HPDE6-E6E7 (cell line): ENCODE measurements around the gene ROCK2.

Experiments
- DNase-seq: peaks from one replicate; pipeline ENCODE4 v3.0.0; 2011; ENCODE audit warnings: missing footprints; ENCODE audit errors: extremely low spot score

The ROCK2 gene

DNA sequence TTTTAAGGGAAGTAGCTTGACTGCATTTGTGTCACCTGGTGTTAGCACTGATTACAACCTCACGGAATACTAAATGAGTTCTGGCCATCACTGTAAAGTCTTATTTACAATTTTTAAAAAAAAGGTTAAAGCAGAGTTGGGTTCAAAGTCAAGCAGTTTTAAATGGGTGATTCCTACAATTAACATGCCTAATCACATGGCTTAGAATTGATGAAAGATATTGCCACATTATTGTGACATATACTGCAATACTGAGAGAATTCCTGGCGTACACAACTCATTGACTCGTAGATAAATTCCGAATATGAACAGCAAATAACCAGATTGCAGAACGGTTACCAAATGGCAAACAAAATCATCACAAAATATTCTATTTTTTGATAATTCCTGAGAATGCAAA is 34.2 kb downstream of the ROCK2 start:
- no peak for DNase-seq

DNA sequence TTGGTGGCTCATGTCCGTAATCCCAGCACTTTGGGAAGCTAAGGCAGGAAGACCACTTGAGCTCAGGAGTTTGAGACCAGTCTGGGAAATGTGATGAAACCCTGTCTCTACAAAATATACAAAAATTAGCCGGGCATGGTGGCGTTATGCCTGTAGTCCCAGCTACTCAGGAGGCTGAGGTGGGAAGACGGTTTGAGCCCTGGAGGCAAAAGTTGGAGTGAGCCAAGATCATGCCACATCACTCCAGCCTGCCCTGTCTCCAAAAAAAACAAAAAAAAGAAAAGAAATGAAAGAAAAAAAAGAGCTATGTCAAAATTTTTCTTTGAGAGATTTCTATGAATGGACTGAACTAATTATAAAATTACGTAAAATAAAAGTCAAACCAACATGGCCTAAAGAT is 34.7 kb downstream of the ROCK2 start:
- no peak for DNase-seq

- DNase-seq = no peak
These were observed 36.5 kb downstream of the ROCK2 start for GRCh38 chr2:11307764-11308415.

- no peak for DNase-seq
These were observed 38.5 kb downstream of the ROCK2 start for GRCh38 chr2:11305958-11306357.

GRCh38 chr2:11305338-11305737 is 39.1 kb downstream of the ROCK2 start:
- DNase-seq = no peak

- DNase-seq = no peak
These were observed 40.0 kb downstream of the ROCK2 start for GRCh38 chr2:11304476-11304875.

DNA sequence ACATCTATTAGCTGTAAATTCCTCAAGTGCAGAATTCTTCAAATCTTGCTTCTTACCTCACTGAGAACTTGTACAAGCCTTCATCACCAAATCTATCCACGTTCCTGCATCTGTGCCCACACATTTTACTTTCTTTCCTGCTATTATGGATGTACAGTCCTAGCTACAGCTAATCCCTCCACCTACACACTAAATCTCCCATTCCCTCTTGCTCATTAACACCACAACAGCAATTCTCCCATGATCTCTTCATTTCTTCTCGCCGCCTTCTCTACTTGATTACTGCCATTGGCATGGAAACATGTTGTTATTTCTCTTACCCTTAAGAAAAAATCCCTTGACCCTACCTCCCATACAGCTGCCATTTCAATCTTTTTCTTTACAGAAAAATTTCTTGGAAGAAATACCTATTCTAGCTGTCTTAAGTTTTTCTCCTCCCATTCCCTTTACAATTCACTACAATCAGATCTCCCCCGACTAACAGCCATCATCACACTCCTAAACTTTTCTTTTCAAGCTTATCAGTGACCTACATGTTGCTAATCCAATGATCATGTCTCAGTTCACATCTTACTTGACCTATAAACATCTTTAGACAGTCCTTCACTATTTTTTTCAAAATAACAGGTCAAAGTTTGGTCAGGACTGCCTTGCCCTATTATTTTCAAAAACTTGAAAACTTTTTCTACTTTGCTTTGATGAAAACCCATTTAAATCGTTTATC is 41.0 kb downstream of the ROCK2 start:
- no peak for DNase-seq

GRCh38 chr2:11299439-11299838 is 45.0 kb downstream of the ROCK2 start:
- no peak for DNase-seq

- DNase-seq = no peak
These were observed 45.8 kb downstream of the ROCK2 start for GRCh38 chr2:11298592-11298991.

- no peak for DNase-seq
These were observed 48.0 kb downstream of the ROCK2 start for GRCh38 chr2:11296401-11296800.

DNA sequence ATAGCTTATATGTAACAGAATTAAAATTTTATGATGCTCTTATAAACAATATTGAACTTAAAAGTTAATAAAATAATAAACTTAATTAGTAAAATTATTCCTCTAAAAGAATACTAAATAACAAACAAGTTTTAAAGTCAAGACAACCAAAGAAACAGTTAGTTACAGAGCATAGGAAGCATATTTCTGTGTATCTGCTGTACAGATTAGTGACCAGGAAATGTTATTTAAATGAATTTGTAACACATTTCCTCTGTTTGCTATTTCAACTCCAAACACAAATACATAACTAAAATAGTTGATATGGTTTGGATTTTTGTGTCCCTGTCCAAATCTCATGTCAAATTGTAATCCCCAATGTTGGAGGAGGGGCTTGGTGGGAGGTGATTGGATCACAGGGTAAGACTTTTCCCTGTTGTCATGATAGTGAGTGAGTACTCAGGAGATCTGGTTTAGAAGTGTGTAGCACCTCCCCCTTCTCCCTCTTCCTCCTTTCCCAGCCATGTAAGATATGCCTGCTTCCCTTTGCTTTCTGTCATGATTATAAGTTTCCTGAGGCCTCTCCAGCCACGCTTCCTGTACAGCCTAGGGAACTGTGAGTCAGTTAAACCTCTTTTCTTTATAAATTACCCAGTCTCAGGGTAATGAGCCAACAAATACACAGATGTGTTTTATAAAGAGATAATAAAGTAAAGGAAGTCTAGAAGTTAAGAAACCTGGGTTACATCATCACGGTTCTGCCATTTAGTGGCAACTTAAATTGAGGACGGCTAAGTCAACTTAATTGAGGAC is 51.8 kb downstream of the ROCK2 start:
- no peak for DNase-seq

DNA sequence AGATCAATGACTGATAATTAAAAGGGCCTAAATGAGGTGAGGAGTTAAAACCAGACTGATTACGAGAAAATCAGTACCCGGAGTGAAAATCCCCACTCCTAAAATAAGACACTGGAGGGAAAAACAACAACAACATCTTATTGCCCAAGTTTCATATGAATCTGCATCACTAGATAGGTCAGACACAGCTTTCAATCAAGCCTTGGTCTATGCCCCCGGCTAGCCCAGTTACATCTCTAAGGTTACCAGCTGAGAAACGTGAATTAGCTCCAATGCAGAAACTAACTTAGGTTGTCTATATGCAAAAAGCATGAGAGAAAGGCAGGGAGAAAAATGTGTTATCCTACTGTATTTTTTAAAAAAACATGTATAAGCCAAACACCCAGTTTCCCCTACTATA is 53.7 kb downstream of the ROCK2 start:
- no peak for DNase-seq

DNA sequence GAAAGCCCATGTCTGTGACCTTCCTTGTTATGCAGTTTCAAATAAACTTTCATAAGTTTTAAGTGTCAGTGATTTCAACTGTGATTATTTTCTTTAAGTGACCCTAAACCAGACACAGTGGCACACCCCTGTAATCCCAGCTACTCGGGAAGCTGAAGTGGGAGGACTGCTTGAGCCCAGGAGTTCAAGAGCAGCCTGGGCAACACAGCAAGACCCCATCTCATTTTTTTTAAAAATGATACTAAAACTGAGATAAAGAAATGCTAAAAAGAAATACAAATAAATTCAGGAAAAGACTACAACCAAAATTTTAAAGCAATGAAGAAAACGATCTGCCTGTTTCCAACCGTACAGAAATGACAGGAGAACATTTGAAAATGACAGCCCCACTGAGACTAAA is 54.2 kb downstream of the ROCK2 start:
- no peak for DNase-seq

DNA sequence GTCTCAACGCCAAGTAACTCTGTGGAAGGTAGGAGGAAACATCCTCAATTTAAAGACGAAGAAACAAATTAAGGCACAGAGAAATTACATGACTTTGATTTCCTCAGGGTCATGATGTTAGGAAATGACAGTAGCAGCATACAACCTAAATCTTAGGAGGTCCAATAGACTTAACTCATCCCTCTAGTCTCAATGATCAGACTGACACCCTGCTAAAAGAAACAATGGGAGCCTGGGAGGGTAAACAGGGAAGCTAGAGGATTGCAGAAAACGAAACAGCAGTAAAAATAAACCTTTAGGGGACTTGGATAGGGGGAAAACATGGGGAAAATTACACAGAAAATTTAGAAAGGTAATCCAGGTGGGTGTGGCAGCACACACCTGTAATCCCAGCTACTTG is 56.0 kb downstream of the ROCK2 start:
- DNase-seq = no peak

DNA sequence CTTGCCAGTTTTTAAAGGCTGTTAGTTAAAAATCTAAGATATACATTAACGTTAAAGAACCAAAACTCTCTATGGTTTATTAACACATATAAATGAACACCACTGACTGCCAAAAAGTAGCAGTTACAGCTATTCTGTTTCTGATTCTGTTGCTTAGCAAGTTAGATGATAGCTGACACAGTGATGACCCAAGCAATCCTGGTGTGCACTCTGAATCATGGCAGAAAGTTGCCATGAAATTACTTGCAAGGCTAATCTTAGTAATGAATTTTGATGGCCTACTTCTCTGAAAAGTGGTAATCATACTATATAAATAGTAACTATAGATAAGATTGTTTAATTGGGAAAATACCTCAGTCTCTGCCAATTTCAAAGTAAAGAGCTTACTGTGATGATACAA is 57.7 kb downstream of the ROCK2 start:
- no peak for DNase-seq

DNA sequence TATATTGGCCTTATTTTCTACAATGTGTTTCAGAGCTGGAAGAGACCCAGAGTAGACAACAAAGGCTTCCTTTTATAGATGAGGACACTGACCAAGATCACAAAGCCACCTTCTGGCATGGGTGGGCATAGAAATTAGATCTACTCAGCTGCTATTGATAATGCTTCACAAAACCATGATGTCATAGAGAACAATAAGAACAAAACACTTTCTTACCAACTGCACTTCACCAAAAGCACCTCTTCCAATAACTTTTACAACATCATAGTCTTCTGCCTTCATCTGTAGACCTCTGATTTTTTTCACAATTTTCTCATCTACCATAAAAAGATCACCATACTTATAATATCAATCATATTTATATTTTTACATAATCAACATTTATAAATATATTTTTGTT is 58.1 kb downstream of the ROCK2 start:
- DNase-seq = no peak

GRCh38 chr2:11285499-11285898 is 58.9 kb downstream of the ROCK2 start:
- DNase-seq = no peak

DNA sequence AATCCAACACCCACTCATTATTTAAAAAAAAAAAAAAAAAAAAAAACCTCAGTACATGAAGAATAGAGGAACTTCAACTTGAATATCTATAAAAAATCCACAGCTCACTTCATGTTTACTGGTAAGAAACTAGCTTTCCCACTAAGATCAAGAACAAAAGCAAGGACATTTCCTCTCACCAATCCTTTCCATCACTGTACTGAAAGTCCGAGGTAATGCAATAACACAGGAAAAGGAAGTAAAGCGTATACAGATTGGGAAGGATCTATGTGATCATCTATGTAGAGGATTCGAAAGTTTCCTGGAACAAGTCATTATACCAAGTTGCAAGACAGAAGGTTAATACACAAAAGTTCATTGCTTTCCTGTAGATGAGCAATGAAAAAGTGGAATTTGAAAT is 63.2 kb downstream of the ROCK2 start:
- DNase-seq = no peak

DNA sequence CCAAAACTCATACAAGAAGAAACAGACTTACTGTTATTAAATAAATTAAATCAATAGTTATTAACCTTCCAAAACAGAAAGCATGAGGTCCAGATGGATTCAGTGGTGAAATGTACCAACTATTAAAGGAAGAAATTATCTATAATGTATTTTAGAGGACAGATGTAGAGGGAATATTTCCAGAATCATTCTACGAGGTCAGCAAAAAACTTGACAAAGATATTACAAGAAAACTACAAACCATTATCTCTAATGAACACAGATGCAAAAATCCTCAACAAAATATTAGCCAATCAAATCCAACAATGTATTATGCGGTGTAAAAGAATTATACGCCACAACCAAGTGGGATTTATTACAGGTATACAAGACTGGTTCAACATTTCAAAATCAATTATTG is 63.7 kb downstream of the ROCK2 start:
- DNase-seq = no peak

DNA sequence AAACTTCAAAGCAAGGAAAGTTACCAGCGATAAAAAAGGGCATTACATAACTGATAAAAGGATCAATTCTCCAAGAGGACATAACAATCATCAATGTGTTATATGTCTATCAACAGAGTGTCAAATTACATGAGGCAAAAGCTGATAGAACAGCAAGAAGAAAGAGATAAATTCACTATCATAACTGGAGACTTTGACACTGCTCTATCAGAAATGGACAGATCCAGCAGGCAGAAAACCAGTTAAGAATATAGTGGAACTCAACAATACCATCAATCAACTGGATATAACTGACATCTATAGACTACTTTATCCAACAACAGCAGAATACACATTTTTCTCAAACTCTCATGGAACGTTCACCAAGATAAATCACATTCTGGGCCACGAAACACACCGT is 65.0 kb downstream of the ROCK2 start:
- DNase-seq = no peak

DNA sequence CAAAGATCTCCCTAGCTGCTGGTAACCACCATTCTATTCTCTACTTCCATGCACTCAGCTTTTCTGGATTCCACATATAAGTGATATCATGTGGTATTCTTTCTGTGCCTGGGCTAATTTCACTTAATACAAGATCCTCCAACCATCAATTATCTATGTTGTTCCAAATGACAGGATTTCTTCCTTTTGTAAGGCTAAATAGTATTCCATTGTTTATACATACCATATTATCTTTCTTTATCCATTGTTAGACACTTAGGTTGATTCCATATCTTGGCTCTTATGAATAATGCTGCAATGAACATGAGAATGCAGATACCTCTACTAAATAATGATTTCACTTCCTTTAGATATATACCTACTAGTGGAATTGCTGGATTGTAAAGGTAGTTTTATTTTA is 66.2 kb downstream of the ROCK2 start:
- no peak for DNase-seq

DNA sequence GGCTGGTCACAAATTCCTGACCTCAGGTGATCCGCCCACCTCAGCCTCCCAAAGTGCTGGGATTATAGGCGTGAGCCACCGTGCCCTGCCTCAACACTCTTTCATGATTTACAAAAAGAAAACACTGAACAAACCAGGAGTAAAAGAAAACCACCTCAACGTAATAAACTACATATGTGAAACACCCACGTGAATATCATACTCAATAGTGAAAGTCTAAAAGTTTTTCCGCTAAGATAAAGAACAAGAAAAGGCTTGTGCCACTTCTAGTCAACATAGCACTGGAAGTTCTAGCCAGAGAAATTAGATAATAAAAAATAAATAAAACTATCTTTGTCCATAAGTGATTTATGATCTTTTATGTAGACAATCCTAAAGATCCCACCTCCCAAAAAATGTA is 68.5 kb downstream of the ROCK2 start:
- DNase-seq = no peak

- no peak for DNase-seq
These were observed 73.5 kb downstream of the ROCK2 start for GRCh38 chr2:11270891-11271290.
